ENCODE measurements around the gene SLC41A3.
"Not testable (repeated sequence)": the region's sequence is repeated elsewhere in the genome, so short reads cannot be mapped to it uniquely, and the experiment has no call there.

Gene SLC41A3

GRCh38 chr3:125975245-125976002, 108.5 kb downstream of the SLC41A3 start:
- not testable (repeated sequence) for DNase-seq

GRCh38 chr3:125971997-125972944, 111.7 kb downstream of the SLC41A3 start:
- DNase-seq, result not testable (repeated sequence)

- DNase-seq, result not testable (repeated sequence)
These were observed 115.0 kb downstream of the SLC41A3 start, which contains the start of gene ROPN1B for GRCh38 chr3:125968701-125969592. TSS of gene ROPN1B (plus strand) at chr3:125969178. CDS start at chr3:125972055, 2,877 bp downstream.

DNA sequence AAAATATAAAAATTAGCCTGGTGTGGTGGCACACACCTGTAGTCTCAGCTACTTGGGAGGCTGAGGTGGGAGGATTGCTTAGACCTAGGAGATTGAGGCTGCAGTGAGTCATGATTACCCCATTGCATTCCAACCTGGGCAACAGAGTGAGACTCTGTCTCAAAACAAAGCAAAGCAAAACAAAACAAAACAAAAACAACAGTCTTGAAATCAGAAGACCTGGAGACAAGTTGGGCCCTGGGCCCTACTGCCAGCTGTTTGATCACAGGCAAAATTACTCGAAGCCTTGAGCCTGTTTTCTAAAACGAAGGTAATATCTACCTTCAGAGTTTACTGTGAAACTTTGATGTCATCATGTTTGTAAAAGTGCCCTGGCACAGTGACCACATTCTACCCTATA, 115.8 kb downstream of the SLC41A3 start:
- DNase-seq, result not testable (repeated sequence)

GRCh38 chr3:125967156-125967555, 116.8 kb downstream of the SLC41A3 start:
- peak; percentile 70 for DNase-seq

GRCh38 chr3:125965505-125965904, 118.4 kb downstream of the SLC41A3 start:
- DNase-seq, result no peak

GRCh38 chr3:125963834-125964233, 120.1 kb downstream of the SLC41A3 start:
- DNase-seq, result not testable (repeated sequence)

- DNase-seq, result no peak
These were observed 122.7 kb downstream of the SLC41A3 start for GRCh38 chr3:125961289-125961589.

GRCh38 chr3:125960456-125961288, 123.3 kb downstream of the SLC41A3 start:
- no peak for DNase-seq

DNA sequence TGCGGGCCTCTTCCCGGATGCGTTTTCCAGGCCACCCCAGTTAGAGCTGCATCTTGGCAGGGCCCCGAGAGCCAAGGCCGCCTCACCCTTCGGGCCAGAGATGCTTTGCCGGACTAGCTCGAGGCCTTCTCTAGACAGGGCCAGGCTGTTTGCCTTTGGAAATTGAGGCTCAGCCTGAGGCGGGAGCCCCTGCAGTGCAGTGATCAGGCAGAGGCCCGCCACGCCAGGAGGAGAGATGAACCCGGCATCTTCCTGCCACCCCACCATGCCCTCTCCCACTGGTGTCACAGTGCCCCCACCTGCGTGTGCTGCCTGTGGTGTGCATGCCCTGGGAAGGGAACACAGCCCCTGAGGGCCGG, 123.9 kb downstream of the SLC41A3 start:
- no peak for DNase-seq

DNA sequence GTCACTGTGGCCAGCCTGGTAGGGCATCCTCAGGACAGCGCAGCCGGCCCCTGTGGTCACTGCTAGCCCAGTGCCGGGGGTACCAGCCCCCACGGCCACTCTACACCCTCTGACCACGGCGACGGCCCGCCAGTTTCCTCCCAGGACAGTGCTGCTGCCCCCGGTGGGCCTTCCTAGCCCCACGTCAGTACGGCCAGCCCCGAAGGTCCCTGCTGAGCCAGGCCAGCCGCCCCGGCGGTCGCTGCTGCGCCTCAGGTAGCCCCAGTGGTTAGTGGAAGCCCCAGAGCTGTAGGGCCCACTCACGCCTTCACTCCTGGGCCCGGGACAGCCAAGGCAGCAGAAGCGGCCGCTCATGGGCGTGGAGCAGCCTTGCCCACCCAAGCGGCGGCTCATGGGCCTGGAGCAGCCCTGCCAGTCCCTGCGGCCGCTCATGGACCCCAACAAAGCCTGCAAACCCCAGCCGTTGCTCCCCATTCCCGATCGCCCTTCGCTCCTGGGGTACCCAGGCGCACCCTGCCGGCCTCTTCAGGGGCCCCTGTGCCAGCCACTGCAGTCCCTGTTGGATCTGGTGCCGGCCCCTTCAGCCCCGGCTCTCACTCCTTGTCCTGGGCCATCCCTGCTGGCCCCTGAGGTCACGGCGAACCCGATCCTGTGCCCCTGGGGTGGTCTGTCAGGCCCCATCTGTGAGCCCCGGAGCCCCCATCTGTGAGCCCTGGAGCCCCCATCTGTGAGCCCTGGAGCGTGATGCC, 124.4 kb downstream of the SLC41A3 start:
- DNase-seq, result no peak

DNA sequence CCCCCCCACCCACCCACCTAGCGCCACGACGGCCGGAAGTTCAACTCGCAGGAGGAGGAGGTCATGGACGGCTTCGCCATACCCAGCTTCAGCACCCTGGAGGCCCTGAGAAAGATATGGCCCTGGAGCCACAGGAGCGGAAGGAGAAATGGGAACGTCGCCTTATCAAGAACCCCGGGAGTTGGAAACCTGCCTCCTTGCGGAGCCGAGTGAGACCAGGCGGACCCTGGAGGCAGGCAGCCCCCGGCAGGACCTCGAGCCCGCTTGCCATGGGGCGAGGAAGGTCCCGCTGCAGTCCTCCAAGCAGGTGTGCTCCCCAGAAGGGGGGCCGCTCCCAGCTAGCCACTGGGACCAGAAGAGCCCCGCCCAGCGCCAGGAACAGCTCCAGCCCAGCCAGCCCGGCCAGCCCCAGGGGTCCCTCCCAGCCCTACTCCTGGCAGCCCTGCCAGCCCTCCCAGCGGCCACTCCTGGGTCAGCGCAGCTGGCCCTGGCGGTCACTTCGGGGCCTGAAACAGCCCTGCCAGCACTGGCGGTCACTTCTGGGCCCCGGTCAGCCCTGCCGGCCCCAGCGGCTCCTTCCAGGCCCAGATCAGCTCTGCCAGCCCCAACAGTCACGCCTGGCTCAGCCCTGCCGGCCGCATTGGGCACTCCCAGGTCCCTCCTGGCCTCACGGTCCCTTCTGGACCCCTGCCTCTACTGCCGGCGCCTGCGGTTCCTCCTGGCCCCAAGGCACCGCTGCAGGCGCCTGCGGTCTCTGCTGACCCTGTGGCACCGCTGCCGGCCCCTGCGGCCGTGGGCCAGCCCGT, 125.2 kb downstream of the SLC41A3 start:
- DNase-seq, result no peak

DNA sequence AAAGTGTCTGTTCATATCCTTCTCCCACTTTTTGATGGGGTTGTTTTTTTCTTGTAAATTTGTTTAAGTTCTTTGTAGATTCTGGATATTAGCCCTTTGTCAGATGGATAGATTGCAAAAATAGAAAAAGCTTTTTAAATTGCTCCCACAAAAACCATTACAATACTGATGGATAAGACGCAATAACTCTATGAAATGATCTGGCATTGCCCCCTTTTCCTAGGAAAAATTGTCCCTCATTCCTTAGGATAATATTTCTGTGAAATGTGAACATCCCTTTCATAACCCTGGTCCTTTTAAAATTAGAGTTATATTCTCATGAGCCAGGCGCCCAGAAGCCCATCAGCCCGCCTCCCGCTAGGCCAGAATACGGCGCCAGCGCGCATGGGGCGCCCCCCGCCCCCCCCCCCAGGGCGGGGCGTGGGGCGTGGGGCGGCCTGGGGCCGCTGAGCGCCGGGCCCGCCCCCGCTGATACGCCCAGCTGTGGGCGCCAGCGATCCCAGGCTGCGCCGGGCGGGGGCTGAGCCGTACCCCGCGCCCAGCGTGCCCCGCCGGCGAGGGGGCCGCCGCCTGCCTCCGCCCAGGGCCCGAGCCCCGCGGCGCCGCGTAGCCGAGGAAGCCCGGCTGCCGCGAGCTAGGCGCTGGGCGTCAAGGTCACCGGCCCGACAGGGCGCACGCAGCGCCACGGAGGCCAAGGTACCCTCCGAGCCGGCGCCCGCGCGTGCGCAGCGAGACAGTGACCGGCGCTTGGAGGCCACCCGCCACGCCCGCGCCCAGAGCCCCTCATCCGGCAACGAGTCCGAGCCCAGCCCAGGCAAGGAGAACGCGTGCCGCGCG, 126.0 kb downstream of the SLC41A3 start:
- DNase-seq, result no peak

GRCh38 chr3:125957020-125957419, 126.9 kb downstream of the SLC41A3 start:
- DNase-seq, result not testable (repeated sequence)
